Coronary artery (tissue), 2 donors: ENCODE data around the gene SLC2A10.

ENCODE experiments used
- DNase-seq: peaks from one replicate; pipeline ENCODE4 v3.0.0-alpha.2; 2017; ENCODE audit warnings: low spot score
- H3K27ac ChIP-seq, 2 donors: fragments of 200-600 bp; sonication (generic); one replicate each; pipeline ENCODE4 v1.5.1; 2016 to 2019
- H3K4me3 ChIP-seq: fragments of 200-600 bp; sonication (generic); 2 replicates; pipeline ENCODE4 v1.5.1; 2016; ENCODE audit warnings: mild to moderate bottlenecking, moderate library complexity
- TF ChIP-seq, protein P1 (sequence below): fragments of 200-600 bp; sonication (generic); IDR thresholded peaks from one replicate; pipeline ENCODE4 v1.5.1; 2019; ENCODE audit warnings: antibody characterized with exemption

The SLC2A10 gene

DNA sequence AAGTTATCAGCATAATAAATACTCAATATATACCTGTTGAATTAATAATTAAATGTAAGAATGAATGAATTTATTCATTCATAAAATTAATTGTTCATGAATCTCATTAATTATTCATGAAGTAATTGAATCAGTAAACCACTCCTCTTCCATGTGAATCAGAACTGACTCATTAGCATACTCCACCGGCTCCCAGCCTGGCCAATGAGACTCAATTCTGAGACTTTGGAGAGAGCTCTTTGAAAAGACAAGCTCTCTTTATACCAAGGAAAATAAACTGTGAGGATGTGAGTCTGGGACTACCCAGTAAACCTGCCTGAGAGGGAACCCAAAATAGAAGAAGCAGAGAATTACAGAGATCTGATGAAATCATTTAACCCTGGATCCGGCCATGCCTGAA lies 8.4 kb upstream of the SLC2A10 start:
- no peak overlapping the region for H3K27ac ChIP-seq
- TF ChIP-seq, protein P1, sequence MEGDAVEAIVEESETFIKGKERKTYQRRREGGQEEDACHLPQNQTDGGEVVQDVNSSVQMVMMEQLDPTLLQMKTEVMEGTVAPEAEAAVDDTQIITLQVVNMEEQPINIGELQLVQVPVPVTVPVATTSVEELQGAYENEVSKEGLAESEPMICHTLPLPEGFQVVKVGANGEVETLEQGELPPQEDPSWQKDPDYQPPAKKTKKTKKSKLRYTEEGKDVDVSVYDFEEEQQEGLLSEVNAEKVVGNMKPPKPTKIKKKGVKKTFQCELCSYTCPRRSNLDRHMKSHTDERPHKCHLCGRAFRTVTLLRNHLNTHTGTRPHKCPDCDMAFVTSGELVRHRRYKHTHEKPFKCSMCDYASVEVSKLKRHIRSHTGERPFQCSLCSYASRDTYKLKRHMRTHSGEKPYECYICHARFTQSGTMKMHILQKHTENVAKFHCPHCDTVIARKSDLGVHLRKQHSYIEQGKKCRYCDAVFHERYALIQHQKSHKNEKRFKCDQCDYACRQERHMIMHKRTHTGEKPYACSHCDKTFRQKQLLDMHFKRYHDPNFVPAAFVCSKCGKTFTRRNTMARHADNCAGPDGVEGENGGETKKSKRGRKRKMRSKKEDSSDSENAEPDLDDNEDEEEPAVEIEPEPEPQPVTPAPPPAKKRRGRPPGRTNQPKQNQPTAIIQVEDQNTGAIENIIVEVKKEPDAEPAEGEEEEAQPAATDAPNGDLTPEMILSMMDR = no peak
- DNase-seq = no peak
- no peak overlapping the region for H3K4me3 ChIP-seq

DNA sequence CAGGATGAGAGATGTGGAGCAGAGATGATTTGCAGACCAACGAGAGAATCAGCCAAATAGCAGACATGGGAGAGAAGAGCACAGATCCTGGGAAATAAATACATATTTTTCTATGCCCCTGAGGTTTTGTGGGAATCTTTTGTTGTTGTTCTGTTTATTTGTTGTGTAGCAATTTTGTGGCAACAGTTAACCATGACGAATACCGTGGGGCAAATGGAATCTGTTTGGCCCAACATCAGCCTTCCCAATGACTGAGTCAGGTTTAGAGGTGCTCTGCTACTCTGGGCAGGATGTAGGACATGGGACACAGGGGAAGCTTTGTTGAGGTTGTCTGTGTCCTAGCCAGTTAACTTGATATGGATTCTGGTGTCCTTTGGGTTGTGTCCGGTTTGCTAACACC lies 7.9 kb upstream of the SLC2A10 start:
- TF ChIP-seq, protein P1 = no peak
- Histone ChIP-seq H3K27ac (no peak overlapping the region), H3K4me3 (no peak overlapping the region)
- no peak for DNase-seq

DNA sequence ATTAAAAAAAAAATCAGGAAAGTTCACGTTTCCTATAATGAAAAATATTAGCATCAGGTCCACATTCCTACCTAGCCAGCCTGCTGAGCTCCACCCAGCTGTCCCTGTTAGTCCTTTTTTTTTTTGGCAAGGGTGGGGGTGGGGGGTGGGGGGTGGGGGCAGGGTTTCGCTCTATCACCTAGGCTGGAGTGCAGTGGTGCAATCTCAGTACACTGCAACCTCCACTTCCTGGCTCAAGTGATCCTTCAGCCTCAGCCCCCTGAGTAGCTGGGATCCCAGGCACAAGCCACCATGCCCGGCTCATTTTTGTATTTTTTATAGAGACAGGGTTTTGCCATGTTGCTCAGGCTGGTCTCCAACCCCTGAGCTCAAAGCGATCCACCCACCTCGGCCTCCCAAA lies 7.5 kb upstream of the SLC2A10 start:
- TF ChIP-seq, protein P1 = no peak
- Histone ChIP-seq H3K27ac (no peak overlapping the region), H3K4me3 (no peak overlapping the region)
- DNase-seq = no peak

DNA sequence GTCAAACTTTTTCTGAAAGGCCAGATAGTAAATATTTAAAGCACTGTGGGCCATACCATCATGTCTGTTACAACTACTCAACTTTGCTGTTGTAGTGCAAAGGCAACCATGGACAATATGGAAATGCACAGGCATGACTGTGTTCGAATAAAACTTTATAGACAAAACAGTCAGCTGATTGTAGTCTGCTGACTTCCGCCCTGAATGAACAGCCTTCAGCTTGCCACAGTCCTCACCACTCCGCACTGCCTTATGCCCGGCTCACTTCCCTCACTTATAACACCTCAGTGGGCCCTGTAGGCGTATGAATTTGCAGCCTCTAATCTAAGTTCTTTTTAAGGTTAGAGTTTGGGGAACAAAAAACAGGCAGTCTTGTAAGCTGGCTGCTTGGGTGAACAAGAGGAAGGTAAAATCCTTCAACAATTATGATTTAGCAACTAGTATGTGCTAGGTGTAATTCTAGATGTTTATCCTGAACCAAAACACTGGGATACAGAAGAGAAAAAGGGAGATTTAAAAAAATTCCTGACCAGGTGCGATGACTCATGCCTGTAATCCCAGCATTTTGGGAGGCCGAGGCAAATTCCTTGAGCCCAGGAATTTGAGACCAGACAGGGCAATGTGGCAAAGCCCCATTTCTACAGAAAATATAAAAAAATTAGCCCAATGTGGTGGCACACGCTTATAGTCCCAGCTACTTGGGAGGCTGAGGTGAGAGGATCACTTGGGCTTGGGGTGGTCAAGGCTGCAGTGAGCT lies 6.8 kb upstream of the SLC2A10 start:
- TF ChIP-seq, protein P1 = no peak
- no peak for DNase-seq
- H3K27ac ChIP-seq = no peak overlapping the region
- no peak overlapping the region for H3K4me3 ChIP-seq

DNA sequence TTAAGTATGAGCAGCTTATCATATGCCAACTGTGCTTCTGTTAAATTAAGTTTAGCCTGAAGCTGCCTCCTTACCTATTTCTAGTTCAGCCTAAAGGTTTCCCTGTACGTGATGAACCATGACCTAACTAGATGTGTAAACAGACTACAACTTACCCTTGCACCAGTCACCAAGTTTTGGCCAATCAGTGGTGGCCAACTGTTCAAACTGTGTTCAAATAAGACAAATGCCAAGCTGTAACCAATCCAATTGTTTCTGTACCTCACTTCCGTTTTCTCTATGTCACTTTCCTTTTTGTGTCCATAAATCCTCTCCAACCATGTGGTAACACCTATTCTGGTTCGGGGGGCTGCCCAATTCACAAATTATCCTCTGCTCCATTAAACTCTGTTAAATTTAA lies 6.0 kb upstream of the SLC2A10 start:
- DNase-seq = no peak
- H3K27ac ChIP-seq = no peak overlapping the region
- TF ChIP-seq, protein P1 = no peak
- no peak overlapping the region for H3K4me3 ChIP-seq

DNA sequence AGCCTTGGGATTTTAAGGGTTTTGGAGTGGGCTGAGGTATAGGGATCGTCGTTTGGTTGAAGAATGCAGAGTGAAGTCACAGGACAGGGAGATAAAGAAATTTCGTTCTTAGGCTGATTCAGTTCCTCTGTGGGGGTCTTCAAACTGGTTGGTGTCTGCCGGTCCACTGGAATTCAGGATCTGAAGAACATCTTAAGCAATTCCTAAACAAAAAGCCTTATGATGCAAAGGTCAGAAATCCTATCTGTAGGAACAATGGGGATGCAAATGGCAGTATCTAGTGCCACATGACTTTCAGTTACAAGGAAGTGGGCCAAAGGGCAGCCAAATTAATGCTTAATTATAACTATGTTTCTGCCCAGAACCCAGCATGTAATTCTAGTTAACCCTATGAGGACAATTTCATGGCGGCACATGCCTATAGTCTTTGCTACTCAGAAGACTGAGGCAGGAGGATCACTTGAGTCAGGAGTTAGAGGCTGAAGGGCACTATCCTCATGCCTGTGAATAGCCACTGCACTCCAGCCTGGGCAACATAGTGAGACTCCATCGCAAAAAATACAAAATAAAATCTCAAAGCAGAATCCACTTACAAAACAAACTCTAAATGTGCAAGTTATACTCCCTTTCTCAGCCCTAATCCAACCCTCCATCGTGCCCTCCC lies 4.6 kb upstream of the SLC2A10 start:
- Histone ChIP-seq H3K27ac (peak overlapping the region in 1 of 2 donors; percentile 66), H3K4me3 (no peak overlapping the region)
- DNase-seq = no peak

More for the DNA sequence above, 4.6 kb upstream of the SLC2A10 start:
- TF ChIP-seq, protein P1 = no peak
